DND-41 (cell line): ENCODE data around the gene SIRPD.

Source experiments
- ATAC-seq: fragments of 200-7000 bp; cut with Tn5 transposase; 3 replicates; pipeline ENCODE4 v1.9.1; 2021; ENCODE audit warnings: low read depth; ENCODE audit not compliant: insufficient read depth
- DNase-seq: peaks from one replicate; pipeline ENCODE4 v3.0.0-alpha.2; 2020
- H2AFZ ChIP-seq: 2 replicates; pipeline ENCODE4 v1.6.0; 2012; ENCODE audit warnings: low read depth, low read length
- H3K27ac ChIP-seq: 2 replicates; pipeline ENCODE4 v1.5.1; 2012; ENCODE audit warnings: low read length, inconsistent platforms
- H3K27me3 ChIP-seq: fragments of 200-600 bp; sonication (generic); 2 replicates; pipeline ENCODE4 v1.6.0; 2012; ENCODE audit warnings: low read length, mild to moderate bottlenecking, inconsistent platforms; ENCODE audit not compliant: insufficient read depth, poor library complexity
- H3K36me3 ChIP-seq: 2 replicates; pipeline ENCODE4 v1.5.1; 2012; ENCODE audit warnings: low read length, inconsistent platforms; ENCODE audit not compliant: insufficient read depth
- H3K4me1 ChIP-seq: 2 replicates; pipeline ENCODE4 v1.5.1; 2012; ENCODE audit warnings: mild to moderate bottlenecking, low read length; ENCODE audit not compliant: insufficient read depth
- H3K4me2 ChIP-seq: 2 replicates; pipeline ENCODE4 v1.6.0; 2012; ENCODE audit warnings: mild to moderate bottlenecking, moderate library complexity, low read length, inconsistent platforms; ENCODE audit not compliant: insufficient read depth
- H3K4me3 ChIP-seq, 2 experiments: fragments of 200-600 bp in 1 of 2; shearing (Covaris generic) in 1 of 2; 2 replicates each; pipeline ENCODE4 v1.5.1; 2012 to 2016; ENCODE audit warnings: inconsistent platforms in 2 of 2, low read length in 2 of 2, mild to moderate bottlenecking in 2 of 2, low read depth in 1 of 2, moderate library complexity in 1 of 2
- H3K79me2 ChIP-seq: 2 replicates; pipeline ENCODE4 v1.6.0; 2012; ENCODE audit warnings: low read length, inconsistent platforms; ENCODE audit not compliant: insufficient read depth
- H3K9ac ChIP-seq: 2 replicates; pipeline ENCODE4 v1.6.0; 2012; ENCODE audit warnings: low read depth, mild to moderate bottlenecking, inconsistent platforms, low read length, moderate library complexity
- H3K9me3 ChIP-seq: 2 replicates; pipeline ENCODE4 v1.5.1; 2012; ENCODE audit warnings: low read length, moderate library complexity, mild to moderate bottlenecking, inconsistent platforms; ENCODE audit not compliant: insufficient read depth, severe bottlenecking
- H4K20me1 ChIP-seq: 2 replicates; pipeline ENCODE4 v1.6.0; 2012; ENCODE audit warnings: low read length; ENCODE audit not compliant: insufficient read depth
- CTCF ChIP-seq: IDR thresholded peaks from 2 replicates; pipeline ENCODE4 v1.5.1; 2012; ENCODE audit warnings: borderline replicate concordance, low read length, moderate library complexity, mild to moderate bottlenecking; ENCODE audit not compliant: poor library complexity, severe bottlenecking; ENCODE audit errors: extremely low read depth
- EZH2 ChIP-seq: IDR thresholded peaks from 3 replicates; pipeline ENCODE4 v1.6.1; 2012; ENCODE audit warnings: borderline replicate concordance, low read depth, mild to moderate bottlenecking, moderate library complexity, low read length, inconsistent platforms; ENCODE audit not compliant: severe bottlenecking

The SIRPD gene

GRCh38 chr20:1490643-1491195, 66.8 kb downstream of the SIRPD start:
- Histone ChIP-seq H3K4me2 (no peak overlapping the region), H3K4me3 (no peak overlapping the region), H3K79me2 (no peaks in the 10 kb centered on the region), H3K27me3 (peaks cover 39% of the 10 kb centered on the region), H4K20me1 (no peaks in the 10 kb centered on the region), H3K9ac (no peak overlapping the region), H3K4me1 (no peaks in the 10 kb centered on the region), H2AFZ (no peak overlapping the region), H3K9me3 (no peaks in the 10 kb centered on the region), H3K27ac (no peak overlapping the region), H3K36me3 (no peaks in the 10 kb centered on the region)
- TF ChIP-seq CTCF (no peak), EZH2 (no peak)
- ATAC-seq (no peak), DNase-seq (no peak)

- Histone ChIP-seq H3K4me3 (no peak overlapping the region), H3K4me1 (no peaks in the 10 kb centered on the region), H3K9ac (no peak overlapping the region), H3K4me2 (no peak overlapping the region), H2AFZ (no peak overlapping the region), H3K79me2 (no peaks in the 10 kb centered on the region), H4K20me1 (no peaks in the 10 kb centered on the region), H3K27ac (no peak overlapping the region), H3K27me3 (peaks cover 39% of the 10 kb centered on the region), H3K9me3 (no peaks in the 10 kb centered on the region), H3K36me3 (no peaks in the 10 kb centered on the region)
- ATAC-seq (no peak), DNase-seq (no peak)
- TF ChIP-seq CTCF (no peak), EZH2 (no peak)
Observed at GRCh38 chr20:1489764-1490436, 67.6 kb downstream of the SIRPD start.

- no peak overlapping the region for H3K9ac ChIP-seq
- no peaks in the 10 kb centered on the region for H3K9me3 ChIP-seq
- ATAC-seq (no peak), DNase-seq (no peak)
- H3K27ac ChIP-seq, result no peak overlapping the region
- H3K36me3 ChIP-seq, result no peaks in the 10 kb centered on the region
- H3K4me2 ChIP-seq, result no peak overlapping the region
- no peak overlapping the region for H3K4me3 ChIP-seq
- peaks cover 36% of the 10 kb centered on the region for H3K27me3 ChIP-seq
- no peaks in the 10 kb centered on the region for H3K4me1 ChIP-seq
- no peaks in the 10 kb centered on the region for H3K79me2 ChIP-seq
- H4K20me1 ChIP-seq, result no peaks in the 10 kb centered on the region
- TF ChIP-seq CTCF (no peak), EZH2 (no peak)
- H2AFZ ChIP-seq, result no peak overlapping the region
Observed at GRCh38 chr20:1489325-1489724, 68.2 kb downstream of the SIRPD start.
